Neural cell (in vitro differentiated cells): ENCODE measurements around the gene ERVH48-1. TPM values are rescaled to one million over a fixed set of nuclear protein-coding genes. Genes with fewer than 3 reads are reported as not detected.

ENCODE experiments used
- H2AFZ ChIP-seq: fragments of 200-600, 300-800 bp; sonication (generic), shearing (Covaris generic); 2 replicates; pipeline ENCODE4 v1.6.0; 2014; ENCODE audit warnings: low read depth, mild to moderate bottlenecking, antibody characterized with exemption, low read length, moderate library complexity
- H3F3A ChIP-seq: fragments of 200-600 bp; shearing (Covaris generic); 2 replicates; pipeline ENCODE4 v1.6.1; 2016; ENCODE audit warnings: mild to moderate bottlenecking, moderate library complexity, mixed read lengths, antibody characterized with exemption, low read length; ENCODE audit not compliant: insufficient read depth, poor library complexity, severe bottlenecking
- H3K27ac ChIP-seq: fragments of 200-600, 300-800 bp; sonication (generic), shearing (Covaris generic); 2 replicates; pipeline ENCODE4 v1.5.1; 2014; ENCODE audit warnings: mild to moderate bottlenecking, low read length, moderate library complexity
- H3K27me3 ChIP-seq: fragments of 300-800, 200-600 bp; sonication (generic), shearing (Covaris generic); 2 replicates; pipeline ENCODE4 v1.6.0; 2014; ENCODE audit warnings: mild to moderate bottlenecking, low read depth, low read length, moderate library complexity; ENCODE audit not compliant: insufficient read depth
- H3K36me3 ChIP-seq: fragments of 300-800, 200-600 bp; sonication (generic), shearing (Covaris generic); 2 replicates; pipeline ENCODE4 v1.5.1; 2014; ENCODE audit warnings: mild to moderate bottlenecking, antibody characterized with exemption, low read length, moderate library complexity; ENCODE audit not compliant: insufficient read depth
- H3K4me2 ChIP-seq: fragments of 300-800, 200-600 bp; sonication (generic), shearing (Covaris generic); 2 replicates; pipeline ENCODE4 v1.6.0; 2014; ENCODE audit warnings: mild to moderate bottlenecking, low read length
- H3K4me3 ChIP-seq: fragments of 300-800, 200-600 bp; sonication (generic), shearing (Covaris generic); 2 replicates; pipeline ENCODE4 v1.5.1; 2014; ENCODE audit warnings: mild to moderate bottlenecking, low read length, moderate library complexity
- H3K79me2 ChIP-seq: fragments of 200-600 bp; shearing (Covaris generic); replicated peaks from 2 replicates; pipeline ENCODE4 v1.6.0; 2014; ENCODE audit warnings: mild to moderate bottlenecking, low read length, moderate library complexity; ENCODE audit not compliant: insufficient read depth
- H3K9ac ChIP-seq: fragments of 300-800, 200-600 bp; sonication (generic), shearing (Covaris generic); 2 replicates; pipeline ENCODE4 v1.6.1; 2016; ENCODE audit warnings: mild to moderate bottlenecking, low read length, mixed read lengths
- H3K9me2 ChIP-seq: fragments of 200-600 bp; shearing (Covaris generic); 2 replicates; pipeline ENCODE4 v1.6.1; 2016; ENCODE audit warnings: mild to moderate bottlenecking, low read length, mixed read lengths; ENCODE audit not compliant: insufficient read depth
- H3K9me3 ChIP-seq: fragments of 200-600, 300-800 bp; sonication (generic), shearing (Covaris generic); 2 replicates; pipeline ENCODE4 v1.6.1; 2016; ENCODE audit warnings: mild to moderate bottlenecking, mixed run types, low read length, moderate library complexity, mixed read lengths
- H4K20me1 ChIP-seq: fragments of 200-600 bp; shearing (Covaris generic); 2 replicates; pipeline ENCODE4 v1.6.1; 2016; ENCODE audit warnings: mild to moderate bottlenecking, mixed run types; ENCODE audit not compliant: insufficient read depth
- CTCF ChIP-seq: fragments of 450-650 bp; IDR thresholded peaks from 2 replicates; pipeline ENCODE4 v1.5.1; 2014; ENCODE audit warnings: antibody characterized with exemption, mild to moderate bottlenecking, moderate library complexity; ENCODE audit not compliant: poor library complexity, severe bottlenecking
- EP300 ChIP-seq: fragments of 450-650 bp; conservative IDR thresholded peaks from 2 replicates; pipeline ENCODE4 v1.6.1; 2014; ENCODE audit warnings: antibody characterized with exemption, mild to moderate bottlenecking, moderate library complexity; ENCODE audit not compliant: poor library complexity, severe bottlenecking
- MXI1 ChIP-seq: fragments of 450-650 bp; conservative IDR thresholded peaks from 2 replicates; pipeline ENCODE4 v1.6.1; 2014; ENCODE audit warnings: antibody characterized with exemption, mild to moderate bottlenecking; ENCODE audit not compliant: poor library complexity, severe bottlenecking
- POLR2AphosphoS5 ChIP-seq: IDR thresholded peaks from 2 replicates; pipeline ENCODE4 v1.6.1; 2012
- RAD21 ChIP-seq: fragments of 450-650 bp; conservative IDR thresholded peaks from 2 replicates; pipeline ENCODE4 v1.6.1; 2014; ENCODE audit warnings: antibody characterized with exemption, mild to moderate bottlenecking, moderate library complexity
- REST ChIP-seq: IDR thresholded peaks from 2 replicates; pipeline ENCODE4 v1.6.1; 2012; ENCODE audit warnings: borderline replicate concordance
- SMC3 ChIP-seq: fragments of 450-650 bp; conservative IDR thresholded peaks from 2 replicates; pipeline ENCODE4 v1.6.1; 2014; ENCODE audit warnings: antibody characterized with exemption, mild to moderate bottlenecking, moderate library complexity; ENCODE audit not compliant: poor library complexity
- TAF1 ChIP-seq: IDR thresholded peaks from 2 replicates; pipeline ENCODE4 v1.6.1; 2012; ENCODE audit warnings: low read depth
- polyA plus RNA-seq: library from polyadenylated mRNA; depleted of rRNA; stranded (reverse); fragments of >200 nt; gene quantifications from 2 replicates; pipeline ENCODE4 v1.2.3, GENCODE V29; 2014

Gene ERVH48-1
- polyA plus RNA-seq, 1 donor from 2014 or later = not detected

GRCh38 chr21:42921927-42922326 lies 3.5 kb downstream of the ERVH48-1 start:
- TF ChIP-seq CTCF (no peak), RAD21 (no peak), REST (no peak), TAF1 (no peak), SMC3 (no peak), POLR2AphosphoS5 (no peak)
- H3K79me2 ChIP-seq = no peaks in the 10 kb centered on the region
- no peak overlapping the region for H3K27ac ChIP-seq
- no peak overlapping the region for H3K4me3 ChIP-seq
- H4K20me1 ChIP-seq = no peaks in the 10 kb centered on the region
- H3K9me3 ChIP-seq = no peaks in the 10 kb centered on the region
- no peaks in the 10 kb centered on the region for H3F3A ChIP-seq
- no peak overlapping the region for H3K9ac ChIP-seq
- H3K4me2 ChIP-seq = no peak overlapping the region
- H3K9me2 ChIP-seq = no peaks in the 10 kb centered on the region
- H3K27me3 ChIP-seq = no peaks in the 10 kb centered on the region
- no peak overlapping the region for H2AFZ ChIP-seq
- no peaks in the 10 kb centered on the region for H3K36me3 ChIP-seq

- Histone ChIP-seq H3K9me3 (no peaks in the 10 kb centered on the region), H3K9ac (no peak overlapping the region), H3K4me3 (no peak overlapping the region), H3K9me2 (no peaks in the 10 kb centered on the region), H3K79me2 (no peaks in the 10 kb centered on the region), H3K4me2 (no peak overlapping the region), H3F3A (no peaks in the 10 kb centered on the region), H3K27ac (no peak overlapping the region), H2AFZ (no peak overlapping the region), H4K20me1 (no peaks in the 10 kb centered on the region), H3K36me3 (no peaks in the 10 kb centered on the region), H3K27me3 (no peaks in the 10 kb centered on the region)
- TF ChIP-seq SMC3 (no peak), CTCF (no peak), TAF1 (no peak)
These were observed 7.1 kb downstream of the ERVH48-1 start for GRCh38 chr21:42918291-42918690.

- Histone ChIP-seq H3K27ac (no peak overlapping the region), H3K4me2 (no peak overlapping the region), H4K20me1 (no peaks in the 10 kb centered on the region), H3K9me3 (no peaks in the 10 kb centered on the region), H3K27me3 (no peaks in the 10 kb centered on the region), H2AFZ (no peak overlapping the region), H3K9ac (no peak overlapping the region), H3K4me3 (no peak overlapping the region), H3F3A (no peaks in the 10 kb centered on the region), H3K79me2 (no peaks in the 10 kb centered on the region), H3K36me3 (no peaks in the 10 kb centered on the region), H3K9me2 (no peaks in the 10 kb centered on the region)
- no peak for TF ChIP-seq EP300
- TF ChIP-seq MXI1 = no peak
- TF ChIP-seq CTCF = no peak
- TF ChIP-seq RAD21 = no peak
- no peak for TF ChIP-seq REST
- TF ChIP-seq SMC3 = no peak
These were observed 12.0 kb downstream of the ERVH48-1 start for GRCh38 chr21:42913476-42913875.
